Measurements from ENCODE around the gene KLRF2.

DNA sequence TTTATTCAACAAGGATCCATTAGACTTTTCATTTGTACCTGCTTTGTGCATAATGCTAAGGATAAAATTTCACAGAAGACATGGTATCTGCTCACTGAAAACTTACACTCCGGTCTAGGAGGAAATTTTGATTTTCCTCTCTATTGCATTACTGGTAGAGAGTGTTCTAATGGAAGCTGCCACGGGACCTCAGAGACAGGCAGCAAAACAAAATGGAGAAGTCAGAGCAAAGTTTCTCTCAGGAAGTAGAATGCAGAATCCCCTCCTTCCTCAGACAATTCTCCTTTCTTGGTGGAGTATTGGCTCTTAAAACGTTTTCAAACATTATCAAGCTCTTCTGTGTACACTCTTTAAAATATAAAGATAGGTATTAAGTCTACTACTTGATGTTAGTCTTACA lies 24.4 kb upstream of the KLRF2 start:
- TF ChIP-seq, protein P1, sequence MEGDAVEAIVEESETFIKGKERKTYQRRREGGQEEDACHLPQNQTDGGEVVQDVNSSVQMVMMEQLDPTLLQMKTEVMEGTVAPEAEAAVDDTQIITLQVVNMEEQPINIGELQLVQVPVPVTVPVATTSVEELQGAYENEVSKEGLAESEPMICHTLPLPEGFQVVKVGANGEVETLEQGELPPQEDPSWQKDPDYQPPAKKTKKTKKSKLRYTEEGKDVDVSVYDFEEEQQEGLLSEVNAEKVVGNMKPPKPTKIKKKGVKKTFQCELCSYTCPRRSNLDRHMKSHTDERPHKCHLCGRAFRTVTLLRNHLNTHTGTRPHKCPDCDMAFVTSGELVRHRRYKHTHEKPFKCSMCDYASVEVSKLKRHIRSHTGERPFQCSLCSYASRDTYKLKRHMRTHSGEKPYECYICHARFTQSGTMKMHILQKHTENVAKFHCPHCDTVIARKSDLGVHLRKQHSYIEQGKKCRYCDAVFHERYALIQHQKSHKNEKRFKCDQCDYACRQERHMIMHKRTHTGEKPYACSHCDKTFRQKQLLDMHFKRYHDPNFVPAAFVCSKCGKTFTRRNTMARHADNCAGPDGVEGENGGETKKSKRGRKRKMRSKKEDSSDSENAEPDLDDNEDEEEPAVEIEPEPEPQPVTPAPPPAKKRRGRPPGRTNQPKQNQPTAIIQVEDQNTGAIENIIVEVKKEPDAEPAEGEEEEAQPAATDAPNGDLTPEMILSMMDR (IDR thresholded peaks at IDR 0.05; ENCODE audit: insufficient read depth, low read depth, low read length) = no peak
- no peak for TF ChIP-seq EZH2 (IDR thresholded peaks at IDR 0.05; ENCODE audit: insufficient read depth, low read length)
